GM18868 (cell line): ENCODE measurements around the gene CSTB.

Experiments used
- ATAC-seq: cut with Tn5 transposase; IDR thresholded peaks from one replicate; pipeline ENCODE4 v1.9.1; 2021; ENCODE audit warnings: mild to moderate bottlenecking, moderate library complexity; ENCODE audit not compliant: unreplicated experiment

Gene CSTB

DNA sequence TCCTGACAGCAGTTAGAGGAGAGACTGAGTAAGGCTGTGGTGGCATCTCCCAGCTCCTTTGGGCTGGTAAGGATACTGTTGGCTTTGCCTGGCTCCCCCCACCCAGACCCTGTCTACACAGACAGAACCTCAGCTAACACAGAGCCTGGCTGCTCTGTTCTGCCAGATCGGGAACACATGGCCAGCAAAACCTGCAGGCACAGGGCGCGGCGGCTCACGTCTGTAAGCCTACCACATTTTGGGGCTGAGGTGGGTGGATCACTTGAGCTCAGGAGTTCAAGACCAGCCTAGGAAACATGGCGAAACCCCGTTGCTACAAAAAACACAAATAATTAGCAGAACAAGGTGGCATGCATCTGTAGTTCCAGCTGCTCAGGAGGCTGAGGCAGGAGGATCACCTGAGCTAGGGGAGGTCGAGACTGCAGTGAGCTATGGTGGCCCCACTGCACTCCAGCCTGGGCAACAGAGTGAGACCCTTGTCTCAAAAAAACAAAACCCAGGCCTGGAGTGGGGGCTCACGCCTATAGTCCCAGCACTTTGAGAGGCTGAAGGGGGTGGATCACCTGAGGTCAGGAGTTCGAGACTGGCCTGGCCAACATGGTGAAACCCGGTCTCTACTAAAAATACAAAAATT, 6.7 kb downstream of the CSTB start:
- ATAC-seq: no peak

GRCh38 chr21:43768868-43769167, 7.3 kb downstream of the CSTB start:
- ATAC-seq: no peak

DNA sequence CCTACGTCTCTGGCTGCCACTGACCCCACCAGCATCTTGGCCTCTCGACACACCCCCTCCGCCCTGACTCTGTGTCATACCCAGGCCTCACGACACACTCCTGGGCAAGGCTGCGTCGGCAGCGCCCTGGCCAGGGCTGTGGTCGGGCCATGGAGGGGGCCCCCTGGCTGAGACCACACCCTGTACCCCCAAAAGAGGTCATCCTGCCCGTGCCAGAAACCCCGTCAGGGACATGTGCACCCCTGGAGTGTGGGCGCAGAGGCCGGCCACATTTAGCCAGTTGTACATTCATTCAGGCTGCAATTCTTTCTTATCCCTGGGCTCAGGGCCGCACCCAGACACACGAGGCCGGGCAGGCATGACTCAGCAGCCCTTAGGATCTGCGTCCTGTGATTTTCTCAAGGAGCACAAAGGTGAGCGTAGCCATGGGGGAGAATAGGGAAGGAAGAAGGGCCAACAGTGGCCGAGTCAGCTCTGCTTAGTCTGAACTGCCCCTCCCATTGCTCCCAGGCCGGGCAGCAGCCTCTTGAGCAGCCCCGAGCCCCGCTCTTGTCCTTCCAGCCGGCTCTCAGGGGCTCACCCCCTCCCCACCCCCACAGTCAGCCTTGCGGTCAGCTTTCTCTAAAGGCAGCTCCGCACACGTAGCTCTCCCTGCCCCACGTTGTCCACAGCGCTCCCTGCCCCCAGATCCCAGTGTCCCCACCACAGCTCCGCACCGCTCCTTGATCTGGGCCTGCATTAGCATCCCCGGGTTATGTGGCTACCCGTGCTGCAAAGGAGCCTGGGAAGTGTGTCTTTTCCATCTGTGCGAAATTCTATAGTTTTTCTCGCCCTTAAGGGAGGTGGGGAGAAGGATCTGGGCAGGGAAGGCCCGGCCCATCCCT, 7.9 kb downstream of the CSTB start:
- ATAC-seq: no peak

DNA sequence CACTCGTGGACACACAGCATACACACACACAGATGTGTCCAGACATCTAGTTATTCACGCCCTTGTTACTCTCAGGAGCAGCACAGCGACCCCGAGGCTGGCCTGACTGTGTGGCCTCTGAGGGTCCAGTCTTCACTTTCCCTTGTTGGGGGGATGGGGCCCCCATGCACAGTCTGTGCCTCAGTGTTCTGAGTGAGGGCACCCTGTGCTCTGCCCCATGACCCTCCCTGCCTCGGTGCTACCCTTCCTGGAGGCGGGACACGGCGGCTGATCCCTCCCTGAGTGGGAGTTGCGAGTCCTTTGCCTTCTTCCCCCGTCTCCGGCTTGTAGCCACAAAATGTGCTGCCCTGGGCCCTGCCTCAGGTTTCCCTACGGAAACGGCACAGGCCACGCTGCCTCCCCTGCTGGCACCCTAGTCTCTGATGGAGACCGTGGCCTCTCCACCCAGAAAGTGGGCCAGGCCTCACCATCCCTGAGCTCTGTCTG, 8.6 kb downstream of the CSTB start:
- no peak for ATAC-seq

GRCh38 chr21:43766734-43767497, 9.2 kb downstream of the CSTB start:
- ATAC-seq: no peak

DNA sequence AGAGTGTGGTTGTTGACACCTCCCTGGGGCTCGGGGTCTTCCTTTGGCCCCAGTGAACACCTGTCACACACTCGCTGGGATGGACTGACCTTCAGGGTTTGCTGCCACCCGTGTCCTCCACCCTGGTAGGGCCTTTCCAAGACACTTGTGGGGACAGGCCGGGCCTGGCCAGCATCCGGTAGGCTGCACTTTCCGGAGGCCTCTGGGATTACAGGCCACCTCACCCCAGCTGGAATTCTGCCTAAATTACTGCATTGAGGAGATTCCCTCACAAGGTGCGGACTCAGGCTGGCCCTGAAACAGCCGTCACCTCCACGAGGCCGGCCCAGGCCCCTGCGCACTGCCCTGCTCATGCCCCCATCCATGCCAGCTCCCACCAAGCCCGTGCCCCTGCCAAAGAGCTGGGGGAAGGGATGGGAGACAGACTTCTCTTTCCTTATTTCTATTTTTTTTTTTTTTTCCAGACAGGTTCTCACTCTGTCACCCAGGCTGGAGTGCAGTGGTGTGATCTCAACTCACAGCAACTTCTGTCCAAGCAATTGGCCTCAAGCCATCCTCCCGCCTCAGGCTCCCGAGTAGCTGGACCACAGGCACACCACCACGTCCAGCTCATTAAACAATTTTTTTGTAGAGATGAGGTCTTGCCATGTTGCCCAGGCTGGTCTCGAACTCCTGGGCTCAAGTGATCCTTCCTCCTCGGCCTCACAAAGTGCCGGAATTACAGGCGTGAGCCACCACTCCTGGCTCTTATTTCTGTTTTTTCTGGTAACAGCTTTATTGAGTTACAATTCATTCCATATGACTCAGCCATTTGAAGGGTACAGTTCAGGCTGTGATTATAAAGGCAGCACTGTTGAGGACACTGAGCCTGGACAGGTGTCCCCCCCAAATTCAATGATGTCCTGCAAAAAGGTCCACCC, 11.3 kb downstream of the CSTB start:
- no peak for ATAC-seq

GRCh38 chr21:43763901-43764523, 12.1 kb downstream of the CSTB start:
- no peak for ATAC-seq

- no peak for ATAC-seq
Observed at GRCh38 chr21:43762303-43763128, 13.6 kb downstream of the CSTB start.

- no peak for ATAC-seq
Observed at GRCh38 chr21:43761886-43762285, 14.2 kb downstream of the CSTB start.

DNA sequence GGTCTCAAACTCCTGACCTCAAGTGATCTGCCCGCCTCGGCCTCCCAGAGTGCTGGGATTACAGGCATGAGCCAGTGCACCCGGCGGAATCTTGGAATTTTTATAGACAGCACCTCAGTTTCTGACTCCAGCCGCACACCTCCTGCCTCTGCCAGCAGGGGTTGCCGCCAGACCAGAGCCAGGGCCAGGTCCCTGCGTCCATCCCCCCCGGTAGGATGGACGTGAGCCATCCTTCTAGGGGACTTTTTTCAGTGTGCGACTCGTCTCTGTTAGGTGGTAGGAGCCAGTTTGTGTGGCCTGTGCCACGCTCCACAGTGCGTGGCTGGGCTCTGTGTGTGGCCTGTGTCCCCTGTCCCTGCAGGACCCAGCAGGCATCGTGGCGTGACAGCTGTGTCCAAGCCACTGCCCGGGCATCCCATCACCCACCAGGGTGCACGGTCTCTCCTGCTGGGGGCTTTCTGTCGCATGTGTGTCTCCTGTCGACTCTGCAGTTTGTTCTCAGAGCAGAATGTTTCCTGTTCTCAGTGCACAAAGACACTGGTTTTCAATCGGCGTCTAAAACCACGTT, 15.6 kb downstream of the CSTB start:
- ATAC-seq: no peak

GRCh38 chr21:43759651-43760050, 16.5 kb downstream of the CSTB start:
- ATAC-seq: no peak

- ATAC-seq: no peak
Observed at GRCh38 chr21:43758811-43759210, 17.3 kb downstream of the CSTB start.

GRCh38 chr21:43758111-43758641, 17.9 kb downstream of the CSTB start:
- no peak for ATAC-seq

- ATAC-seq: no peak
Observed at GRCh38 chr21:43757601-43758000, 18.5 kb downstream of the CSTB start.

- no peak for ATAC-seq
Observed at GRCh38 chr21:43755820-43756594, 20.1 kb downstream of the CSTB start.

- ATAC-seq: no peak
Observed at GRCh38 chr21:43754948-43755781, 20.9 kb downstream of the CSTB start.

GRCh38 chr21:43753439-43753799, 22.7 kb downstream of the CSTB start:
- ATAC-seq: no peak
